Measurements from ENCODE around the gene TMEM175.
"Not testable (repeated sequence)": the region's sequence is repeated elsewhere in the genome, so short reads cannot be mapped to it uniquely, and the experiment has no call there.

Gene TMEM175

GRCh38 chr4:919004-919680, 13.1 kb upstream of the TMEM175 start:
- WGBS, result 90% methylated on average over 15 of the region's 15 CpGs
- H3K27ac ChIP-seq (ENCODE audit: low read depth, low read length); H3K9me3 ChIP-seq (ENCODE audit: insufficient read depth, low read depth, low read length); H3K27me3 ChIP-seq (ENCODE audit: insufficient read depth, low read length); H3K9ac ChIP-seq (ENCODE audit: low read depth, low read length); H3K4me3 ChIP-seq (ENCODE audit: low read length); H3K36me3 ChIP-seq (ENCODE audit: insufficient read depth, low read length); H3K4me1 ChIP-seq (ENCODE audit: insufficient read depth, low read length): not testable (repeated sequence)

- H3K27ac ChIP-seq (ENCODE audit: low read depth, low read length), result no peak overlapping the region
- WGBS, result 96% methylated on average over 17 of the region's 17 CpGs
These were observed 10.4 kb upstream of the TMEM175 start for GRCh38 chr4:921830-922331.

GRCh38 chr4:924107-925096, 7.9 kb upstream of the TMEM175 start:
- WGBS, result 82% methylated on average over 16 of the region's 18 CpGs
- no peak overlapping the region for H3K9ac ChIP-seq (ENCODE audit: low read depth, low read length)
- no peaks in the 10 kb centered on the region for H3K4me1 ChIP-seq (ENCODE audit: insufficient read depth, low read length)
- no peak overlapping the region for H3K27ac ChIP-seq (ENCODE audit: low read depth, low read length)
- no peaks in the 10 kb centered on the region for H3K27me3 ChIP-seq (ENCODE audit: insufficient read depth, low read length)
- no peaks in the 10 kb centered on the region for H3K9me3 ChIP-seq (ENCODE audit: insufficient read depth, low read depth, low read length)
- no peak overlapping the region for H3K4me3 ChIP-seq (ENCODE audit: low read length)
- H3K36me3 ChIP-seq (ENCODE audit: insufficient read depth, low read length), result no peaks in the 10 kb centered on the region

More at GRCh38 chr4:921830-922331, 10.4 kb upstream of the TMEM175 start:
- Histone ChIP-seq H3K4me3 (ENCODE audit: low read length) (no peak overlapping the region), H3K27me3 (ENCODE audit: insufficient read depth, low read length) (no peaks in the 10 kb centered on the region), H3K9ac (ENCODE audit: low read depth, low read length) (no peak overlapping the region; the same call in 1 of the 2 replicates), H3K4me1 (ENCODE audit: insufficient read depth, low read length) (no peaks in the 10 kb centered on the region), H3K36me3 (ENCODE audit: insufficient read depth, low read length) (no peaks in the 10 kb centered on the region), H3K9me3 (ENCODE audit: insufficient read depth, low read depth, low read length) (no peaks in the 10 kb centered on the region)

- no peaks in the 10 kb centered on the region for H3K9me3 ChIP-seq (ENCODE audit: insufficient read depth, low read depth, low read length)
- no peaks in the 10 kb centered on the region for H3K4me1 ChIP-seq (ENCODE audit: insufficient read depth, low read length)
- WGBS, result 88% methylated on average over 9 of the region's 9 CpGs
- no peak overlapping the region for H3K4me3 ChIP-seq (ENCODE audit: low read length)
- H3K9ac ChIP-seq (ENCODE audit: low read depth, low read length), result no peak overlapping the region
- H3K27ac ChIP-seq (ENCODE audit: low read depth, low read length), result no peak overlapping the region
- H3K27me3 ChIP-seq (ENCODE audit: insufficient read depth, low read length), result no peaks in the 10 kb centered on the region
- H3K36me3 ChIP-seq (ENCODE audit: insufficient read depth, low read length), result no peaks in the 10 kb centered on the region
These were observed 7.1 kb upstream of the TMEM175 start for GRCh38 chr4:925171-925570.

- no peaks in the 10 kb centered on the region for H3K36me3 ChIP-seq (ENCODE audit: insufficient read depth, low read length)
- WGBS, result 92% methylated on average over 26 of the region's 26 CpGs
- H3K9ac ChIP-seq (ENCODE audit: low read depth, low read length), result no peak overlapping the region
- H3K4me1 ChIP-seq (ENCODE audit: insufficient read depth, low read length), result no peaks in the 10 kb centered on the region; the same call in 1 of the 2 replicates
- H3K27me3 ChIP-seq (ENCODE audit: insufficient read depth, low read length), result no peaks in the 10 kb centered on the region
- no peak overlapping the region for H3K27ac ChIP-seq (ENCODE audit: low read depth, low read length)
- H3K4me3 ChIP-seq (ENCODE audit: low read length), result no peak overlapping the region
- H3K9me3 ChIP-seq (ENCODE audit: insufficient read depth, low read depth, low read length), result no peaks in the 10 kb centered on the region
These were observed 6.3 kb upstream of the TMEM175 start for GRCh38 chr4:925771-926500.

- Histone ChIP-seq H3K27me3 (ENCODE audit: insufficient read depth, low read length) (no peaks in the 10 kb centered on the region), H3K9me3 (ENCODE audit: insufficient read depth, low read depth, low read length) (no peaks in the 10 kb centered on the region), H3K36me3 (ENCODE audit: insufficient read depth, low read length) (no peaks in the 10 kb centered on the region), H3K9ac (ENCODE audit: low read depth, low read length) (no peak overlapping the region), H3K4me1 (ENCODE audit: insufficient read depth, low read length) (no peaks in the 10 kb centered on the region; the same call in 1 of the 2 replicates), H3K27ac (ENCODE audit: low read depth, low read length) (no peak overlapping the region), H3K4me3 (ENCODE audit: low read length) (no peak overlapping the region)
- WGBS, result 73% methylated on average over 11 of the region's 17 CpGs
These were observed 5.7 kb upstream of the TMEM175 start for GRCh38 chr4:926538-926937.

GRCh38 chr4:927566-927965, 4.7 kb upstream of the TMEM175 start:
- not testable (repeated sequence) for H3K9ac ChIP-seq (ENCODE audit: low read depth, low read length); H3K36me3 ChIP-seq (ENCODE audit: insufficient read depth, low read length); H3K4me1 ChIP-seq (ENCODE audit: insufficient read depth, low read length); H3K27ac ChIP-seq (ENCODE audit: low read depth, low read length); H3K9me3 ChIP-seq (ENCODE audit: insufficient read depth, low read depth, low read length); H3K4me3 ChIP-seq (ENCODE audit: low read length); H3K27me3 ChIP-seq (ENCODE audit: insufficient read depth, low read length)
- 96% methylated on average over 21 of the region's 21 CpGs for WGBS

- H3K27ac ChIP-seq (ENCODE audit: low read depth, low read length), result no peak overlapping the region
- H3K4me1 ChIP-seq (ENCODE audit: insufficient read depth, low read length), result no peaks in the 10 kb centered on the region; the same call in 1 of the 2 replicates
- 93% methylated on average over 17 of the region's 17 CpGs for WGBS
- H3K36me3 ChIP-seq (ENCODE audit: insufficient read depth, low read length), result no peaks in the 10 kb centered on the region
- H3K4me3 ChIP-seq (ENCODE audit: low read length), result no peak overlapping the region
- H3K27me3 ChIP-seq (ENCODE audit: insufficient read depth, low read length), result no peaks in the 10 kb centered on the region
- H3K9ac ChIP-seq (ENCODE audit: low read depth, low read length), result no peak overlapping the region
- no peaks in the 10 kb centered on the region for H3K9me3 ChIP-seq (ENCODE audit: insufficient read depth, low read depth, low read length)
These were observed 3.0 kb upstream of the TMEM175 start for GRCh38 chr4:929096-929765.

GRCh38 chr4:930028-930551, 2.2 kb upstream of the TMEM175 start:
- WGBS, result 82% methylated on average over 3 of the region's 3 CpGs
- H3K36me3 ChIP-seq (ENCODE audit: insufficient read depth, low read length), result no peaks in the 10 kb centered on the region
- H3K9me3 ChIP-seq (ENCODE audit: insufficient read depth, low read depth, low read length), result no peaks in the 10 kb centered on the region
- no peak overlapping the region for H3K27ac ChIP-seq (ENCODE audit: low read depth, low read length)
- no peak overlapping the region for H3K9ac ChIP-seq (ENCODE audit: low read depth, low read length)
- H3K4me3 ChIP-seq (ENCODE audit: low read length), result 0 out of 2 replicates have a peak overlapping the region, but pooled peaks have one; percentile 92
- no peaks in the 10 kb centered on the region; the same call in 1 of the 2 replicates for H3K4me1 ChIP-seq (ENCODE audit: insufficient read depth, low read length)
- peaks cover under 1% of the 10 kb centered on the region; the same call in 1 of the 2 replicates for H3K27me3 ChIP-seq (ENCODE audit: insufficient read depth, low read length)

- H3K27ac ChIP-seq (ENCODE audit: low read depth, low read length), result no peak overlapping the region
- peaks cover 4% of the 10 kb centered on the region; the same call in 1 of the 2 replicates for H3K27me3 ChIP-seq (ENCODE audit: insufficient read depth, low read length)
- no peaks in the 10 kb centered on the region for H3K9me3 ChIP-seq (ENCODE audit: insufficient read depth, low read depth, low read length)
- H3K36me3 ChIP-seq (ENCODE audit: insufficient read depth, low read length), result no peaks in the 10 kb centered on the region
- H3K4me3 ChIP-seq (ENCODE audit: low read length), result peak overlapping the region; percentile 92
- H3K9ac ChIP-seq (ENCODE audit: low read depth, low read length), result peak overlapping the region; percentile 80
- H3K4me1 ChIP-seq (ENCODE audit: insufficient read depth, low read length), result no peaks in the 10 kb centered on the region; the same call in 1 of the 2 replicates
- WGBS, result 84% methylated on average over 7 of the region's 7 CpGs
These were observed 1.4 kb upstream of the TMEM175 start for GRCh38 chr4:930827-931193.
